Epithelial cell of prostate (primary cell): Measurements from ENCODE around the gene COMTD1.

Experiments
- DNase-seq: peaks from one replicate; pipeline ENCODE4 v3.0.0-alpha.2; 2011; ENCODE audit warnings: low read depth, low spot score
- H3K27ac ChIP-seq: fragments of 450-650 bp; 2 replicates; pipeline ENCODE4 v1.5.1; 2017; ENCODE audit warnings: mild to moderate bottlenecking

Gene COMTD1

DNA sequence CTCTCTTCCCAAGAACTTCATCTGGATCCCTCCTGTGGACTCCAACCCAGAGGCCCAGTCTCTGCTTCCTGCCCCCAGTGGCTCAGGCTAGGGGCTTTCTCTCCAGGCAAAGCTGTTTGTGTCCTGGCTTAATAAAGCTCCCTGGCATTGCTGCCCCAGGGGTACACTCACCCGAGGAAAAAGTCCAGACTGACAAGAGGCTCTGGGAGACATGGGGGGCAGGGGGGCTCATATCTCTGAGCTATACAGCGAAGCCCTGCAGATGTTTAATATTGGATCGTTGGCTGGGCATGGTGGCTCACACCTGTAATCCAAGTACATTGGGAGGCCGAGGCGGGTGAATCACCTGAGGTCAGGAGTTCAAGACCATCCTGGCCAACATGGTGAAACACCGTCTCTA lies 10.7 kb upstream of the COMTD1 start:
- no peak for DNase-seq
- no peak overlapping the region for H3K27ac ChIP-seq

DNA sequence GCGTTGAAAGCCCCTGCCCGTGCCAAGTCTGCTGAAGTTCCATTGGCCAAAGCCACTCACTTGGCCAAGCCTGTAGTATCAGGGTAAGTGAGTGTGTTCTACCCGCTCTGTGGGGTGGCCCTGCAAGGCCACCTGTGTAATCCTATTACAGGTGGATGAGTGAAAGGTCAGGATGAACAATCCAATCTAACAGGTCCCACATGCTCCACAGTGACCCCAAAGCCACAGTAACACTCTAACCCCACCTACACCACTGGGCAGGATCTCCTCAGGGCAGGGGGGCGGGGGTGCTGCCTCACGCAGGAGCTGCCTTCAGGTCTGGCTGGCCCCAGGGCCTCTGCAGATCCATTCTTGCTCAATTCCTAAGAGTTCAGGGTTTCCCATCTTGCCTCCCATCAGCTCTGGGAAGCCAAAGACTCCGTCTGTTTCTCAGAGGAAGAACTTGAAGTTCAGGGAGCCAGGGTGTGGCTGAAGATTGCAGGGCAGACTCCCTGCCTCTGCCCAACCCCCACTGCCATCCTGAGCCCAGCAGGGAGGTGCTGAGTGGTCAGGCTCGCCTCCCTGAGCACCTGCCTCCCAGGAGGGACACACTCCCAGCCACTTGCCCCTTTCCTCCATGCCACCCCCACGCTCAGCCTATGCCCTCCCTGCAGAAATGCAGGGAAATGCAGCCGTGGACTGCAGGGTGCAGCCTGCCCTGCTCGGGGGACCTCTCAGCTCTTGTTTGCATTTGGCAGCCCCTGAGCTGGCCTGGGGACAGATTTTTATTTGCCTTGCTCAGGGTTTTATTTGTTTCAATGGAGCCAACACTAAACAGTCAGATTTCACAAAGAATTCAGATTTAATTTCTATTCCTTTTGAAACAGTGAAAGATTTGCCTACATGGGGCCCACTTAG lies 9.8 kb upstream of the COMTD1 start:
- H3K27ac ChIP-seq = peak overlapping the region; percentile 46
- DNase-seq = no peak

DNA sequence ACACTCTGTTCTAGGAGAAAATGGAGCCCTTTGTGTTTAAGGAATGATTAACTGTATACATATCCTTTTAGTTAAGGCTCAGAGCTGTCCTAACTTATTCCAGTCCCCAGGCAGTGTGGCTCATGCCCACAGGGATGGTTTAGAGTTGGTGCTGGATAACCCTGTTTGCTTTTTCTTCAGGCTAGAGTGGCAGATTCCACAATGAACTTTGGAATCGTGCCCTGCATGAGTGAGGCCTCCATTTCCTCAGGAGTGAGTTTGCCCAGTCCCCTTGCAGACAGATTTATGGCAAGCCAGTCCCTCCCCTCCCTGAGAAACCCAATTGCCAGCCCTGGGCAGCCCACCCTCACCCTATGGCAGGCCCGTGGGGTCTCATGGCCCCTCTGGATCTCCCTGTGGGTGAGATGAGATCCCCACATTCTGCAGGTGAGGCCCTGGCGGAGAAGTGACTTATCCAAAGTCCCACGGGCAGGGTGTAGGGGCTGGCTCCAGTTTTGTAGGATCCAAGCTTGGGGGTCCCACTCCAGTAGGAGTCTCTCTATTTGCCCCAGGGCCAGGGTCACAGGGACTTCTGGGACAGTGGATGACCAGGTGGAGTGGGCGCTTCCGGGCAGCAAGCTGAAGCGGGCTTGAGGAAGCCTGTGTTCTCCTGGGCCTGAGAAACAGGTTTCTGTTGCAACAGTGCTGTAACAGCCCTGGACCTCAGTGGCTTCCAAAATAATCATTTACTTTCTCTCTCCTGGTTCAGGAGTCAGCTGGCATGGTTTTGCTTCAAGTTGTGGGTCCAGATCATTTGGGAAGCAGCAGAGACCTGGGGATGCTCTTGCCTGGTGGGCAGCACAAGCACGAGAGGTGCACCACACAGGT lies 9.0 kb upstream of the COMTD1 start:
- DNase-seq = no peak
- peak overlapping the region; percentile 46 for H3K27ac ChIP-seq

DNA sequence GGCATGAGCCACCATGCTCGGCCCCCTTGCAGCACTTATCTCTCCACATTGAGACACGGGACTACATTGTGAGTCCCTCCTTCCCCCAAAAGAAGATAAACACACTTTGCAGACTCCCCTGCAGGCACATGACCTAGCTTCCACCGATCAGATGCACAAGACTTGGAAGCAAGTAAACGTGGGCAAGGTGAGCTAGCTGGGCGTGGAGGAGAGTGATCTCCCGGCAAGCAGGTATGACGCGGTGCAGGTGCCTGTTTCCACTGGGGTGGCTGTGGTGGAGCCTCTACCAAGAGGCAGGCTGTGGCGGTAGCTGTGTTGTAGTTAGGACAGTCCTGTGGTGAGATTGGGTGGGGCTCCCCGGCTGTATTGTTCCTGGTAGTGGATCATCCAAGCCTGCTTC lies 7.7 kb upstream of the COMTD1 start:
- DNase-seq = no peak
- H3K27ac ChIP-seq = peak overlapping the region; percentile 46

DNA sequence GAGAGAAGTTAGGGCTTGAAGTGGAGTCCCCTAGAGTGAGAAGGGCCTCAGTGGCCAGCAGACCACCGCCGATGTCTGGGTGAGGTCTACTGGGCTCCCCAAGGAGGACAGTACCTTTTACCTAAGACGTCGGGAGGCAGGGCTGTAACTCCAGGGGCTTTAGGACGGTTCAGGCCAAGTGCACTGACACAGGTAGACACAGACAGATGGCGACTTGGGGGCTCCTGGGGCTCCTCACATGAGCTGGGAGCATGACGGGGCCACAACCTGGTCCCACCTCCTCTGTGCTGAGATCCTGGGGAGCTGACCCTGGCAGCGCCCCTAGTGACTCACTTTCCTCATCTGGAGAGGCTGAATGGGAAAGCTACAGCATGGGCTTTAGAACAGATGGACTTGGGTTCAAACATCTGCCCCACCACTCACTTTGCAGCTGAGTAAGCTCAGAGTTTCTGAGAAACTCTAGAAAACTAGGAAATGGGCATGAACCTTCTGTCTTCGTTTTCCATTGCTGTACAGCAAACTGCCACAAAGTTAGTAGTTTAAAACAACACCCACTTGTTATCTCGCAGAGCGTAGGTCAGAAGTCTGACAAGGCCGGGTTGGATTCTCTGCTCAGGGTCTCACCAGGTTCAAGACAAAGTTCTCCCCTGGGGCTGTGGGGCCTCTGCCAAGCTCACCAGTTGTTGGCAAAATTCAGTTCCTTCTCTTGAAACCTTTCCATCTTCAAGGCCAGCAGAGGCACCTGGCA lies 4.7 kb upstream of the COMTD1 start:
- no peak for DNase-seq
- no peak overlapping the region for H3K27ac ChIP-seq

DNA sequence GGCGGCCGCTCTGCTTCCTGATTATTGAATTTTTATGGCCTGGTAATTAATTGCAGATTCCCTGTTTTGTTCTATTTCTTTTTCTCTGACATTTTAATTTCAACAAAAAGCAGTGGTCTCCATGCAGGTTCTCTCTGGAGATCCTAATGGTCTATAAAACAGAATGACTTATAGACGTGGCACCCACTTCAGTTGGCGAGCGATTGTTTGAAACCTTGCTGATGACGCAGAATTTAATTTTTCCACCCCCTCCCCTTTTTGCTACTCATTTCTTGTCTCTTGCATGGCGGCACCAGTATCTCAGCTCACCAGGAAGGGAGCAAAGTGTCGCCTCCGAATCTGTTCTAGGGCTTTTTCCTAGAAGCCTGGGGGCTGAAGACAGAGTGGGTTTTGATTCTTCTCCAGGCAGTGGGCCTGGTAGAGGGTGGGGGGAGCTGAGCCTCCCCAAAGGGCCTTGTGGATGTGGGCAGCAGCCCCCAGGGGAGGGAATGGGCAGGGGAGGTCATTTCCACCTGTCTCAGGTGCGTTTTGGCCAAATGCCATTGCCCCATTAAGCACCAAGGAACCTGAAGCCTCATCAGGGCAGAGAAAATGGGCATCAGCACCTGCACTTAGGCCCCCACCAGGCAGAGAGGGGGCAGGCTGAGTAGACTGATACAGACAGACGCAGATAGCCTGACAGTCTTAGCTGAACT lies 3.5 kb upstream of the COMTD1 start:
- H3K27ac ChIP-seq = no peak overlapping the region
- no peak for DNase-seq

DNA sequence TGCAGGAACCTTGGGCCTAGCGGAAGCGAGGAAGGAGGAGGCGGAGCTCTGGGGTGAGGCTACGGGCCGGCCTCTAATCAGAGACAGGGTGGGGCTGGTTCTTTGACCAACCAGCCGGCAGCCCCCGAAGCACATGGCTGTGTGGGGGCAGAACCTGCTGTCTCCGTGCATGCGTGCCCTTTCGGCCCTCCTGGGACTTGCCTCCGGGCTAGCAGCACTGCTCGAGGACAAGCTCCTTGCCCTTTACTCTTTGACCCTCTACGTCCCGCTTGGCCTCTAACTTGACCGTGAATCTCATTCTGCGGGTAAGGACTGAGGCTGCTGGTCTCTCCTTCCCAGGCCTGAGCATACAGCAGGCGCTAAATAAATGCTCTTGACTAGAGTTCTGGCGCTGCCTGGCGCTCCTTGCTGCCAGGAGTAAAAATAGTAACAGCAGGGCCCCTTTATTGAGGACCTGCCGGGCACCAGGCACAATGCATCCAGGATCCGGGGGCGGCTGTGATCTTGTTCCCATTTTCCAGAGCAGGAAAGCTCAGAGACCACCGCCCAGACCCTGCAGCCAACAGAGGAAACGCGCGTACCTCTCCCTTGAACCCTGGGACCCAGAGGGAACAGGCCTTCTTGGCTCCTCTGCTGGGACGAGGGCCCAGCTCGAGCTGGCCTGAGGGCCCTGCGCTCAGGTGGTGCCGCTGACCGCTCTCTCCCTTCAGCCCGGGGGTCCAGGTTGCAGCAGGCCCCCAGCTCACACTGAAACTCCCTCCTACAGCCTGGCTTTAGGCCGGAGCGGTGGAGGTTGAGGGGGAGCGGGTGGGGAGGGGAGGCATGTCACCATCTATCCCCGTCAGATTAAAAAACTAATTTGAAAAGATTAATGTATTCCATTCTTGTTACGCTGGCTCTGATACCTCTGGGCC lies 2.7 kb upstream of the COMTD1 start:
- no peak for DNase-seq
- H3K27ac ChIP-seq = no peak overlapping the region

DNA sequence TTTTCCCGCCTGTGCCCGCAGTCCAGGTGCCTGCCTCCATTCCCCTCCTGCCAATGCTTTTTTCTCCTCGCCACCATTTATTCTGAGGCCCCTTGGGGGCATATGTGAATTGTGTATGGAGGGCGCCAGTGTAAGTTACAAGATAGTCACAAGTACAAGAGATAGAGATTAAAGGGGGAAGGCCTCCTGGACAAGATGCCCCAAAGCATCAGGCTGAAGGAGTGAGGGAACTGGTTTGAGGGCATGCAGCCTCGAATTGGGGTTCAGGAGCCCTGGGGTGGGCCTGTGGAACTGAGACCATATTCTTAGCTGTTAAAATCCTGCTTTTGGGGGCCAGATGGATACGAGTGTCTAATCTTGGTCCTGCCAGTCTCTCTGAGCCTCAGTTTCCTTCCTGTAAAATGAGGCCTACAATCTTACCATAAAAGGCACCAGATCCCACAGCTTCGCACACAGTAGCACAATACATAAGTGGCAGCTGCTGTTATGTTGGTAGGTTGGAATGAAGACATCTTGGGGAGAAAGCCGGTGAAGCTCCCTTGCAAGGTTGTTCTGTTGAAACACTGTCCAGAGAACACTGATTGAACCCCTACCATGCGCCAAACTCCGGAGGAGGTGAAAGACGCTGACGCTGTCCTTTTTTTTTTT lies 545 bp upstream of the COMTD1 start:
- peak overlapping the region; percentile 95 for H3K27ac ChIP-seq
- no peak for DNase-seq

DNA sequence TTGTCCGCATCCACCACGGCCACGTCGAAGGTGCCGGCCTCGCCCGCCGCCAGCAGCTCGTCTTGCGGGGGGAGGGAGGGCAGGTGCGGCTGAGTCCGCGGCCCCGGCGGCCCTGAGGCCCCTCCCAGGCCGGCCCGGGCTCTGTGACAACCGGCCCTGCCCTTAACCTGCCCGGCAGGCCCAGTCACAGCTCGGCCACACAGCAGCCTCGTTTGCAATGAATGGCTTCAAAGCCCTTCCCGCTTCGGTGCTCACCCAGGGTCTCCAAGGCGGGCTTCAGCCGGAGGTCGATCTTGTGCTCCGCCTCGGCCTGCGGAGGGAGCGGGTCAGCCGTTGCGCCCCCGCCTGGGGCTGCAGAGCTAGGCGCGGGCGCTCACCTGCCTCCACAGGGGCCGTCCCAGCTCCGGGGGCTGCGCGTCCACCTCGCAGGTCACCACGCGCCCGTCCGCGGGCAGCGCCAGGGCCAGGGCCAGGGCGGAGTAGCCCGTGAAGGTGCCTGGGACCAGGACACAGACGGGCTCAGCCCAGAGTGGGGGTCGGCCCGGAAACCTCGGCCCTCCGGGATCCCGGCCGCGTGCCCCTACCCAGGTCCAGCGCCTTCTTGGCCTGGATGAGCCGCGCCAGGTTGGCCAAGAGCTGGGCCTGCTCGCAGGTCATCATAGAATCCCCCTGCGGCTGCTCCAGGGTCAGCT lies 928 bp downstream of the COMTD1 start:
- H3K27ac ChIP-seq = peak overlapping the region; percentile 95
- no peak for DNase-seq

DNA sequence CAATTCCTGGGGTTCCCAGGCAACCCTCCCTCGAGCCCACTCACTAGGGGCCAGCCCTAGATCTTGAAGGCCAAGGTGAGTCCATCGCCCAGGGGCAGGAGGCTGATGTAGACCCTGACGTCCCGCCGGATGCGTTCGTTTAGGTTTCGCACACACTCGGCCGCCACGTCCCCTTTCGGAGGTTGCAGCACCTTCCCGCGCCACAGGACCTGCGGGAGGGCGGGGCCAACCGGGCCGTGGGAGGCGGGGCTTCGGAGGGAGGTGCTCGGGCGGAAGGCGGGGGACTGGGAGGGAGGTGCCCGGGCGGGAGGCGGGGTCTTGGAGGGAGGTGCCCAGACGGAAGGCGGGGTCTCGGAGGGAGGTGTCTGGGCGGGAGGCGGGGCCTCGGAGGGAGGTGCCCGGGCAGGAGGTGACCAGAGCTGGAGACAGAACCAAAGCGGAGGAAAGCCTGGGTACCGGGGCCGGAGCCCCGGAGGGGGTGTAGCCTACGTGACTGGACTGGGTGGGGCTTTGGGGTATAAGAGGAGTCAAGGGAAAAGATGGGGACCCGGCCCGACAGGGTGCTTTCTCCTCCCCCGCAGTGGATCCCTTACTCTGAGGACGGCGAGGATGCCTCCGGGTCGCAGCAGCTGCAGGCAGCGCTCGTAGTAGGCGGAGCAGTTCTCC lies 1.6 kb downstream of the COMTD1 start:
- DNase-seq = peak; percentile 82
- H3K27ac ChIP-seq = peak overlapping the region; percentile 95

DNA sequence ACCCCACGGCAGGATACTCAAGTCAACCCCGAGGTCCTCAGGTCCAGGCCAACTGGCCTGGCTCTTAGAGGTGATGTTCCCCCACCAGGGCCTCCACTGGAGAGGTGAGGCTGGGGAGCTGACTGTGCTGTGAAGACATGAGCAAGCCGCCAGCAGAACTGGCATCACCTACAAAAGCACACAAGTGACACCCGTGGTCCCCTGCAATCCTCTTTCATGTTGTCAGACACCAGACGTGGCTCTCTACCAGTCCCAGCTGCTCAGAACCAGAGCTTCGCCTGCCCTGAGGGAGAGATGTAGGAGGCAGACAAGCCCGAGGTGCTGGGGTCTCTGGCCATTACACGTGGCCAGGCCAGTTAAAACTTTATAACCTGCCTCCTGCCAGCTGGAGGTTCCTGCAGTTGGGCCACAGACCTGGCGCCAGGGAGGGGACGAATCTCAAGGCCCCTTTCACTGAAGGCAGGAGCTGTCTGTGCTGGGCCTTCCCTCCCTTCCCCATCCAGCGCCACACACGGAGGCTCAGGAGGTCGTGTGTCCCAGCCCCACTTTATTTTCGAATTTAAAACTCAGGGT lies 2.2 kb downstream of the COMTD1 start:
- DNase-seq = no peak
- H3K27ac ChIP-seq = peak overlapping the region; percentile 95

DNA sequence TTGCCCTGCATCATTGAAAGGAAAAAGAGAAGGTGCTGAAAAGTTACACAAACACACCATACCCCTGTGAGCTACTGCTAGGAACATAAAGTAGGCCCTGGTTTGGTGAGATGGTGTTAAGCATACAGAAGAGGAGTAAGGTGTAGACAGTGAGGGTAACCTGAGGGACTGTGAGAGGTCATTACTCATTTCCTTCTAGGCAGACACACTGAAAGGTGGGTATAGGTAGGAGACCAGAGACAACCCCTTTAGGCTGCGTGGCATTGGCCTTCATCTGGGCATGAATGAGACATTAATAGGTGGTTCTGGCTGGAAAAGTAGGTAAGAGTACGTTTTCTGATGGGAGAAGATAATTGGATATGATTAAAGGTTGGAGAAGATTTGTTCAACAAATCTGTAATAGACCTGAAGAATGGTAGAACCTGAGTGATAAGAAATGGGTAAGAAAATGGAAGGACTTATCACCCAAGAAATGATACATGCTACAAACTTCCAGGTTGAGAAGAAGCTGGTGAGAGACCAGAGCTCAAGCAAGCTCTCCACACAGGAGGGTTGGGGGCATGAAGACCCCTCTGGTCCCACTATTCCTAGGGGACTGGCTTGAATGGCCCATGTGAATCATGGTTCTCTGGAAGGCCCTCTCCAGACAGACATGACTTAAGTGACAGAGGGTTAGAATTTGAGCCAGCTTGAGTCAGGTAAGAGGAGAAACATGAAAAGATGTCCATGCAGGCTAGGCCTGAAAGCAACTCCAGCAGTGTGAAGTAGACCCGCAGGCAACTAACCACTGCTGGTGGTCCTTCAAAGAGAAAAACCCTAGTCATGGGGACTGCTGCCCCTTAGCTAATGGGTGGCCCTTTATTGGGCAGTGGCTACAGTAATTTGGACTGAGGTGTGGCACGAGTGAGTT lies 3.8 kb downstream of the COMTD1 start:
- DNase-seq = no peak
- H3K27ac ChIP-seq = peak overlapping the region; percentile 95

DNA sequence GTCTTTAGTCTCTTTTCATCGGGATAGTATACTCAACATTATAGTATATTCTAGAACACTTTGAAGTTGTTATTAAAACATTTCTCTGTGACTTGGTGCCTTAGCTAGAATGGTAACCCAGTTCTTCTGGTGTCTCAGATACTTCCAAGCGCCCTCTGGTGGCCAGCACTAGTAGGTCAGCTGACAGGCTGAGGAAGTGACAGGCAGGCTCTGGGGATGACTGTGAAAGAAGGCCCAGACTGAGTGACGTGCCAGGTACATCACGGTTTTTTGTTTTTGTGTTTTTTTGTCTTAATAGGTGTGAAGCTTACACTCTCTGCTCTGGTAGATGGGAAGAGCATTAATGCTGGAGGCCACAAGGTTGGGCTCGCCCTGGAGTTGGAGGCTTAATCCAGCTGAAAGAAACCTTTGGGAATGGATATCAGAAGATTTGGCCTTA lies 5.1 kb downstream of the COMTD1 start:
- peak overlapping the region; percentile 95 for H3K27ac ChIP-seq

DNA sequence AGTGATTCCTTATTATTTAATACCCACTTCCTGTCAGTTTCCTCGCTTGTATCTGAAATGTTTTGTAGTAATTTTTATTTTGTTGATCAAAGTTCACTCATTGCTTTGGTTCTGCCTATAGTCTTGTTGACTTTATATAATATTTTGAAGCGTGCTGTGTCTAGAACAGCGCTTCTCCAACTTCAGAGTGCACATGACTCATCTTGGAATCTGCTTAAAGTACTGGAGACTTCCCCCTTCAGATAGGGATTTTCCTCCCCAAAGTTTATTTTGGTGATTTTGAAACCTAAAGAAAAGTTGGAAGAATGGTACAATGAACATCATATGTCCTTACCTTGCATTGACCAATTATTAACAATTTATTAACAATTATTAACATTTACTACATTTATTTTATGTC lies 5.8 kb downstream of the COMTD1 start:
- DNase-seq = no peak
- H3K27ac ChIP-seq = peak overlapping the region; percentile 95

More for the DNA sequence above, 5.1 kb downstream of the COMTD1 start:
- no peak for DNase-seq

DNA sequence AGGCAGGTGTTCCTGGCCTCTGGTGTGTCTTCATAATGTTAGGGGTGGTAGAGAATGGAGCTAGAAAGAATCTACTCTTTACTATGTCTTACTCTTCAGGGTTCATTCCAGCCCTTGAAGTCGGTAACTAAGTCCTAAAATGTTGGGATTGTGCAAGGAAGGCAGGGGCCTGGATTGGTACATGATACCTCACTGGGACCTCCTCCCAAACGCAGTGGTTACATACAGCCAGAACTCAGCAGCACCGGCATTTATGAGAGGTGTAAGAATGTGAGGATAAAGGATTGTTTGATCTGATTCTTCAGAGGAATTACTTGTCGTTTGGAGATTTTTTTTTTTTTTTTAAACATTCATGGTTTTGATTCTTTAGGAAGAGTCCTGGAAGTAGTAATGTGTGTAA lies 6.9 kb downstream of the COMTD1 start:
- DNase-seq = no peak
- H3K27ac ChIP-seq = peak overlapping the region; percentile 95

DNA sequence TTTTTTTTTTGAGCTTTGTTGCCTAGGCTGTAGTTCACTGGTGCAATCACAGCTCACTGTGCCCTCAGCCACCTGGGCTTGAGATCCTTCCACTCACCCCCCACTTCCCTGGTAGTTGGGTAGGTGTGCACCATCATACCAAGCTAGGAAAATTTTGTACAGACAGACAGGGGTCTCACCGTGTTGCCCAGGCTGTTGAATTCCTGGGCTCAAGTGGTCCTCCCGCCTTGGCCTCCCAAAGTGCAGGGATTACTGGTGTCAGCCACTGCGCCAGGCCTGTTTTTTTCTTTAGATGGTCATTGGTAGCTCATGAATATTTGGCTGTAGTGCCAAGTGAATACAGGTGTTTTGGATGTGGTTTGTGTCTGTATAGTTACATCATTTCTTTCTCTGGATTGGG lies 7.5 kb downstream of the COMTD1 start:
- peak overlapping the region; percentile 95 for H3K27ac ChIP-seq
- no peak for DNase-seq
